GM18868 (cell line): ENCODE measurements around the gene CMTM7.

Source experiments
- ATAC-seq: cut with Tn5 transposase; IDR thresholded peaks from one replicate; pipeline ENCODE4 v1.9.1; 2021; ENCODE audit warnings: mild to moderate bottlenecking, moderate library complexity; ENCODE audit not compliant: unreplicated experiment

The CMTM7 gene

GRCh38 chr3:32391643-32392535 is at the start of gene CMTM7:
TSS of gene CMTM7 (plus strand) at chr3:32391853. CDS start at chr3:32391907, 54 bp downstream.
- ATAC-seq: peak; percentile 50

DNA sequence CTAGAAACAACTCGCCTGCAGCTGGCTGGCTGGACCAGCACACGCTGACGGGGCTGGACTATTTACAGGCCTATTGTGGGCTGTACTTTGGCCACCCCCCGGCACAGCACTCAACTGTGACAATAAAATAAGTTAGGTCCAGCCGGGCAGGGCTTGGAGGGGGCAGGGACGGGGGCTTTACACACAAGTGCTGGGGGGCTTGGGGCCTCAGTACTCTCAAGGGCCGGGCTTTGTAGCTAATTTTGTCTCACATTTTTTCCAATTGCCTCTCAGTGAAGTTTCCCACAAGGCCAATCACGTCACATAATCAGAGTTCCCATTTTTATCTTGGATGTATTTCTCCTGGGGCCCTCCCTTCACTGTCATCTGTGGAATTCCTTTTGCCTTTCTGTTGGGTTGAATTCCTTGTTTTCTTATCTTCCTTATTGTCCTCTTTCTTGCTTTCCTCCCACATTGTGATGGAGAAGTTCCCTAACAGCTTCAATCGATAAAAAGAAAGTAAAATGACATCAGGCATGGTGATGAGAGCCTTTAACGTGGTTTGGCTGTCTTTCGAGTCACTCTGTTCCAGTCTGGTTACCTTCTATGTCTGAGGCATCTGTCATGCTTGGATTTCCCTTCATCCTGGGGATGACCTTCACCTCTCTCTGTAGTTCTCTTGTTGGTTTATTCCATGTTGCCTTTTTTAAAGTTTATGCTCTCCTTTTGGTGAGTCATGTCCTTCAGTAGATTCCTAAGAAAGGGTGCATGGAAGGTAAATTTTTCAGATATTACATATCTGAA is 44.1 kb upstream of the CMTM7 start:
- ATAC-seq: no peak

DNA sequence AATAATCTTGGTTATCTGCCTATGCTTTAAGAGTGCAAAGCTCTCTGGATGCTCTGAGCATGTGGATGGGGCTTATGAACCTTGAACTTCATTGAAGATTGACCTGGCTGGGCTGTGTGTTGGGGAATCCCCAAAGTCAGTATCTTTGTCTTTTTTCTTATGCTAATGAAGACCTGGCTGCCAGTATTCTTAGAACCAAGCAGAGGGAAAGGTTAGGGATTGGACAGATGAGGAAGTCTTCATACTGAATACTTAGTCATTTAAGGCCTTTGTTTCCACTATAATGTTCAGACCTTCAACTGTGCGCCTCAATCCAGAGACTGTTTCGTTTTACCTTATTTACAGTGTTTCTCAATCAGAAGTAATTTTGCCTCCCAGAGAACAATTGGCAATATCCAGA is 42.5 kb upstream of the CMTM7 start:
- ATAC-seq: no peak

- ATAC-seq: no peak
Measured at GRCh38 chr3:32352563-32352962, 39.1 kb upstream of the CMTM7 start.

DNA sequence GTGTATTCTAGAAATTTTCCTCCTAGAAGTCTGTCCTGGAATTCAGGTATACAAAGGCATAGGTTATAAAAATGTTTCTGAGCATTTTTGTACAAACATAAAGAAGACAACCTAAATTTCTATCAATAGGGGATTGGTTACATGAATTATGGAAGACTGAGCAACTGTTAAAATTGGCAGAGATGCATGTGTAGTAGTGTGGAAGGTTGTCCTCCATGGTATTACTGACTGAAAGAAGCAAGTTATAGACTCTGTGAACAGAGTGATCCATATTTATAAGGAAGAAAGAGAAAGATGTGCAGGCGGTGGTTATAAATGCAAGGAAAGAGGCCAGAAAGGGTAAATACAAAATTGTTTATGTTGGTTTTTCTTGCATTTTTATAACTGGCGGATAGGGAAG is 38.3 kb upstream of the CMTM7 start:
- ATAC-seq: no peak

GRCh38 chr3:32354362-32354778 is 37.3 kb upstream of the CMTM7 start:
- ATAC-seq: no peak

DNA sequence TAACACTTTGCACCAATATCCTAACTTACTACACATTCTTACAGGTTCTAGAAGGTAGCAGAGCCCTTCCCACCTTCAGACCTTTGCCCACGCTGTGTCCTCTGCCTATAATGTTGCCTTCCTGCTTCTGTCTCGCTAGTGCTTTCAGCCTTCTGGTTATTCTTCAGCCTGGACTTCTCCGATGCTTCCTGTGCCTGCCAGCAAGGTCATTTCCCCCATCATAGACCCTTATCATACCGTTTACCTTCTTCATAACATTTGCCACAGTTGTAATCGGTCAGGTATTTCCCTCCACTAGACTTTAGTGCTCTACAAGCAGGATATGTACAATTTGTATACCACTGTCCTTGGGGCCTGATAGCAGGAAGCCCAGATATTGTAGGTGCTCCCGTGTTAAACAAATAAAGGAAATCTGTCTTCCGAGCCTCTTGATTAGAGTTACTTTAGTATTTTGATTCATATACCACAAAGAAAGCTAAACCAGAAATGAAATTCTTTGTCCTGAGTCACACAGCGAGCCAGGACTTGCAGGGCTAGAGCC is 35.8 kb upstream of the CMTM7 start:
- ATAC-seq: no peak

DNA sequence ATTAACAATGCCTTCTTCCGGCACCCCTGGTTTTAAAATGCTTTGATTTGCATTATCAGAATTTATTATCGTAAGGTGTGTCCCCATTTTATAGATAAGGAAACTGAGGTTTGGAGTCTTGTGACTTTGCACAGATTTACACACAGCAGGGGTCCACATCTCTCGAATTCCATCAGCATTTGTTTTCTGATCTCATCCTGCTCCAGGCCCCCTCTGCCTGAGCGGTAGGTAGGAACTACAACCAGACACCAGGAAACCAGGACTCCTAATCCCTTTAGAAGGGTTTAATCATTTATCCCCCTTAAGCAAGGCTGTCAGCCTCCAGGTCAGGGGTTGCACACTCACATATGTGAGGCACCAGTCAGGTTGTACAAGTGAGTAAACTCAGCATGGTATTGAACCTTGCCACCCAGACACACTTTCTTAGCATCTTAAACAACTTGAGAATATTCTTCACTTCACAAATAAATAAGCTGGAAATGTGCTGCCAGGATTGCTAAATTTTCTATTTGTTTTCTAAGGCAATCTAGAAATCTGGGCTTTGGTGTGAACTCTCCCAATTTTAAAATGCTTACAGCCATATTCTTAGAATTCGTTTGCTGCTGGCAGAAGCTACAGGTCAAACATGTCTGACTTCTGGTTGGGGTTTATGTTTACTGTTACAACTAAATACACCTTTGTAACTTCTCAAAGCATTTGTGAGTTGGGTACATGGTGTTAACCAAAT is 31.7 kb upstream of the CMTM7 start:
- ATAC-seq: no peak

DNA sequence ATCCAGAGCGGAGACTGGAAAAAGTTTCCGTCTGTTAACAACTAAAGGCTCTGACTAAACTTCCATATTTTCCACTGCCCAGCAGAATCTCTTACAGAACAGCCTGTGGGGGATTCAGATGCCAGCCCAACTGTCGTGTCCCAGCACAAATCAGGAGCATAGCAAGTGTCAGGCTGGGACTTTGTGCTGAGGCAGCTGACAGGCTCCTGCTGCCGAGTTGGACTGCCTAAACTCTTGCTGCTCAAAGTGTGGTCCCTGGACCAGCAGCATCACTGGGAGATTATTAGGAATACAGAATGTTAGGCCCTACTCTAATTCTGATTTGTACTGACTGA is 31.2 kb upstream of the CMTM7 start:
- no peak for ATAC-seq

DNA sequence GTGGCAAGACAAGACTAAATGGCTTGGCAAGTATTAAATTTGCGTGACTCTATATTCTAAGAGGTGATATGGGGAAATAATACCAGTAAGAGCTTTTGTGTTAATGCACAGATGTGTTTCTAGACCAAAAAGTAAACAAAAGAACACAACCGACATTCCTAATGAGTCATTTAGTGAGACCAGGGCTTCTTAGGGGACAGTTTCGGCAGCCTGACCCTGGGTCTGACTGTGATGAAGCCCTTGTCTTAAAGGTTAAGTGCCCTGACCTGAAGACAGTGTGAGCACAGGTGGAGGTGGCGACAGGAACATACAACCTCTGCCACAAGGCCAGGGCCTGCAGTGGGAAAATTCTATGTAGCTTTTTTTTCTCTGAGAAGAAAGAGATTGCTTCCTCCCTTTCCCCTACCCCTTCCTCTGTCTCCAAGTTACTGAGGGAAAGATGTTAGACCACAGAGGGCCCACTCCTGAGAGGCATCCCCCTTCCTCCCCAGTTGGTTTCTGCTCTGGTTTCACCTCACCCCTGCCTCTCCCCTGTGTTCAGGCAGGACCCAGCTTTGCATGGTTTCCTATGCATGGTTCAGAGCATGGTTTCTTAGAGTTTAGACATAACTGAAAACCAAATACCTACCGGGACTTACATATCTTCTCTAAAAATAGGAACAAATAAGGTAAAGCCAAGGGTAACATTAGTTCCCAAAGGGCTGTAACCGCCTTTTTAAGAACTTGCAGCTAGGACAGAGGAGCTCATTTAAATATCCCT is 24.8 kb upstream of the CMTM7 start:
- ATAC-seq: peak; percentile 68

DNA sequence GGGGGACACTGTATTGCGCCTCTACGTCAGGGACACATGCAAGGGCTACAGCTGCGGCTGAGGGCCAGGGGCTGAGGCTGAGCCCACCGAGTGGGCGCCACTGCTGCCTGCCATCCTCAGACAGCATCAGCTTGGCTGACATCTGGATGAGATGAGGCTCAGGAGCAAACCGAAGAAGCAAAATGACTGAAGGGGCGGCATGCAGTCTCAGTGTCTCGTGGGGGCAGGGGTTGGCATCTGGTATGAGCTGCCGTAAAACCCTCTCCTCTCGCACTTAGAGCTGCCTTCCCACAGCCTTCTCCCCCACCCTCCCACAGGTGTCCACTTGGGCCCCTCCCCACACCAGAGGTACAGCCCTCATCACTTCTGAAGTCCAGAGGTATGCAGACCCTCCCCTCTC is 24.2 kb upstream of the CMTM7 start:
- no peak for ATAC-seq

DNA sequence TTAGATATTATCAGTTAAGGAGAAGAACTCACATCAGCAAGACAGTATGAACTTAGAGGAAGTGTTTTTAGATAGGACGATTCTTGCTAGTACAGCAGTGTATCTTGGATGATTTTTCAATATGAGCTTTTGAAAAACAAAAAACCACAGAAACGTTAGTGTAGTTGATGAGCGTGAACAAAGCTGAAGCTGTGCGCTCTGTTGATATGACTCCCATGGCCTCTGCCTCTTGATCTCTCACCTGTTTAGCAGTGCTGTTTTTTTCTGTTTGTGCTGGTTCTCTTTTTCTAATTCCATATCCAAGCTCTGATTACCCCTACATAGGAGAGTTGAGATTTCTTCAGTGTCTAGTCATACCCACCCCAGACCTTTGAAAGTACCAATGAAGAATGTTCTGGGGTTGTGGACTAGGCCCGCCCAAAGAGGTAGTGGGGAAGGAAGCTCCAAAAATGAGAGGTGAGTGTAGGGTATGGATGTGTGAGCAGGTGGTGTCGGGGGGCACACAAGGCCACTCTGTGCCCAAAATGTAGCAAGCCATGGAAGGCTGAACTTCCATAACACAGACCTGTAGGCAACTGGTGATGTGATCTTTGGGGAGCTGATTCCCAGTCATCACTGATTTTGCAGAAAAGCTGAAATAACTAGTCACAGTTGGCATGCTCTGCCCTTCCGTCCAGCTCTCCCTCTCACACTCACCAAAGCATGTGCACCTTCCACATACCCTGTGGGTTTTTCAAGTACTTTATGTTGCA is 20.0 kb upstream of the CMTM7 start:
- peak; percentile 36 for ATAC-seq

DNA sequence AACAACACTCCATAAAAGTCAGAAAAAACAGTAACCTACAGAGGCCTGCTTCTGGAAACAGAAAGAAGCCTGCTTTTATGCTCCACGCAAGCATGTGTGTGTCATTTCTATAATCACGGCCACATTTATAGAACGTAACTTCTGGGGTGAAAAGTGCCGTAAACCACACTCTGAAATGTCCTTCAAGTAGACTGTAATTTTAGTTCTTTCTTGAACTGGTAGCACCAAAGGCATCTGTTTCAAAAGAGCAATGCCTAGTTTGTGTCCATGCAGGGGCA is 19.5 kb upstream of the CMTM7 start:
- no peak for ATAC-seq

DNA sequence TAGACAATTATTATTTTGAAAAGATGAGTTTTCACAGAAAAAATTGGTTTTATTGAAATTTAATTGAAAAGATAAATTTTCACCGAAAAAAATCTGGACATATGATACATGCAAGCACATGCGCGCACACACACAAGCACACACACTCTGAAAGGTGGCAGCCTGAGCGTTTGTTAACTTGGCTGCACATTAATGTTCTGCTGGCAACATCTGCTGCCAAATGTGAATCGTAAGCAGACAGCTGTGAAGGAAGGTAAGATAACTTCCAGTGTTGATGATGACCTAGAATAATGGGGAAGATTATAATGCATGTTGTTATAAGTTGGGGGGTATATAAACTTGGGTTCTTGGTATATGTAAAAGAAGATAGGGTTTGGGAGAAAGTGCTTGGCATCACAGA is 18.4 kb upstream of the CMTM7 start:
- ATAC-seq: no peak

DNA sequence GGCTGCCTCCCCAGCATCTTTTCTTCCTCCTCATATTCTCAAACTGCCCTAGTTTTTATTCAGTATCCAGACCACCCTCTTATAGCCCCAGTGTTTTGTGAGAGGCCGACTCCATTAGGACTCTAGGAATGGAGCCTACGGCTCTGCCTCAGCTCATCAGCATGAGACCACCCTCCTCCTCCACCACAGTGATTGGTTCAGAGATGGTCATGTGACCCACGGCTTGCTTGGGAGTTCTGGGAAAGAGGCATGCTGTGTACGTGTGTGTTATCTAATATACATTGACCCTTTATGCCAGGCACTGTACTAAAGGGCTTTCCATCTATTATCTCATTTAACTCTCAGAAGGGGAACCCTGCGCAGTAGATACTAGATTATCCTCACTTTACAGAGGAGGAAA is 17.8 kb upstream of the CMTM7 start:
- no peak for ATAC-seq

GRCh38 chr3:32374788-32375595 is 16.7 kb upstream of the CMTM7 start:
- peak; percentile 70 for ATAC-seq

- ATAC-seq: no peak
Measured at GRCh38 chr3:32375596-32375930, 16.1 kb upstream of the CMTM7 start.

DNA sequence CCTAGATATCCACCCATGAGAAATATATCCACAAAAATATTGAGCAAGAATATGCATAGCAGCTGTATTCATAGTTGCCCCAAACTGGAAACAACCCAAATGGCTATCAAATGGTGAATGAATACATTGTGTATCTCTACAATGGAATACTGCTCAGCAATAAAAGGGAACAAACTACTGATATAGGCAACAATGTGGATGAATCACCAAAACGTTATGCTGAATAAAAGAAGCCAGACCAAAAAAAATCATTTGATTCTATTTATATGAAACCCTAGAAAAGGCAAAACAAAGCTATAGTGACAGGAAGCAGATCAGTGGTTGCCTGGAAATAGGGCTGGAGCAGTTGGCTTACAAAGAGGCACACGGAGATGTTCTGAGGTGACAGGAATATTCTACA is 15.5 kb upstream of the CMTM7 start:
- no peak for ATAC-seq

DNA sequence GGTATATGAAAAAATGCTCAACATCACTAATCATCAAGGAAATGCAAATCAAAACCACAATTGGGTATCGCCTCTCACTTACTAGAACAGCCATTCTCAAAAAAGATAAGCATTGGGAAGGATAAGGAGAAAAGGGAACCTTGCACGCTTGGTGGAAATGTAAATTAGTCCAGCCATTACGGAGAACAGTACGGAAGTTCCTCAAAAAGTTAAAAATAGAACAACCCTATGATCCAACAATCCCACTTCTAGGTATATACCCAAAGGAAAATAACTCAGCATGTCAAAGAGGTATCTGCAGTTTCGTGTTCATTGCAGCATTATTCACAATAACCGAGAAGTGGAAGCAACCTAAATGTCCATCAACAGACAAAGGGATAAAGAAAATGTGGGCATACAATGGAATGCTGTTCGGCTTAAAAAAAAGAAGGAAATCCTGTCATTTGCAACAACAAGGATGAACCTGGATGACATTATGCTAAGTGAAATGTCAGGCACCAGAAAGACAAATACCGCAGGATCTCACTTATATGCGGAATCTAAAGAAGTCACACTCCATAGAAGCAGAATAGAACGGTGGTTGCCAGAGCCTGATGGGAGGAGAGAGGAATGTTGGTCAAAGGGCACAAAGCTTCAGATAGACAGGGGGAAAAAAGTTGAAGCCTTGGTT is 11.7 kb upstream of the CMTM7 start:
- ATAC-seq: no peak
